DOHH2 (cell line): ENCODE measurements around the gene NOTCH4.

Experiments used
- H3F3A ChIP-seq: fragments of 200-600 bp; sonication (generic), shearing (Covaris generic); 2 replicates; pipeline ENCODE4 v1.6.0; 2016; ENCODE audit warnings: antibody characterized with exemption, mild to moderate bottlenecking; ENCODE audit not compliant: control insufficient read depth, insufficient read depth
- H3K27ac ChIP-seq: fragments of 200-600 bp; sonication (generic); 2 replicates; pipeline ENCODE4 v1.5.1; 2014; ENCODE audit warnings: low read depth, mild to moderate bottlenecking, low read length, moderate library complexity
- H3K27me3 ChIP-seq: fragments of 200-600 bp; sonication (generic); 2 replicates; pipeline ENCODE4 v1.6.1; 2014; ENCODE audit warnings: mild to moderate bottlenecking, low read length, mixed read lengths; ENCODE audit not compliant: control insufficient read depth
- H3K36me3 ChIP-seq: fragments of 200-600 bp; sonication (generic); 2 replicates; pipeline ENCODE4 v1.6.1; 2014; ENCODE audit warnings: mild to moderate bottlenecking, low read length, moderate library complexity, mixed read lengths; ENCODE audit not compliant: control insufficient read depth
- H3K4me1 ChIP-seq: fragments of 200-600 bp; sonication (generic); 2 replicates; pipeline ENCODE4 v1.6.1; 2014; ENCODE audit warnings: mild to moderate bottlenecking, low read length, mixed read lengths; ENCODE audit not compliant: control insufficient read depth
- H3K4me2 ChIP-seq: fragments of 200-600 bp; sonication (generic); 2 replicates; pipeline ENCODE4 v1.6.0; 2014; ENCODE audit warnings: mild to moderate bottlenecking, low read length, moderate library complexity
- H3K4me3 ChIP-seq: fragments of 200-600 bp; sonication (generic); 2 replicates; pipeline ENCODE4 v1.5.1; 2014; ENCODE audit warnings: mild to moderate bottlenecking, low read length, mixed read lengths
- H3K79me2 ChIP-seq: fragments of 200-600 bp; sonication (generic); 2 replicates; pipeline ENCODE4 v1.6.1; 2014; ENCODE audit warnings: mild to moderate bottlenecking, low read length, mixed read lengths; ENCODE audit not compliant: control insufficient read depth
- H3K9me2 ChIP-seq: fragments of 200-600 bp; sonication (generic); replicated peaks from 2 replicates; pipeline ENCODE4 v1.6.1; 2014; ENCODE audit warnings: mild to moderate bottlenecking, low read length, mixed read lengths; ENCODE audit not compliant: control insufficient read depth
- H3K9me3 ChIP-seq: fragments of 200-600 bp; sonication (generic); 2 replicates; pipeline ENCODE4 v1.6.1; 2014; ENCODE audit warnings: antibody characterized with exemption, low read length, mixed read lengths; ENCODE audit not compliant: control insufficient read depth, insufficient read depth
- H4K20me1 ChIP-seq: fragments of 200-600 bp; sonication (generic); 2 replicates; pipeline ENCODE4 v1.6.0; 2014; ENCODE audit warnings: low read depth, mild to moderate bottlenecking, antibody characterized with exemption, low read length, moderate library complexity; ENCODE audit not compliant: control insufficient read depth, insufficient read depth
- EZH2phosphoT487 ChIP-seq: fragments of 200-600 bp; sonication (generic); IDR thresholded peaks from 2 replicates; pipeline ENCODE4 v1.6.1; 2017; ENCODE audit warnings: borderline replicate concordance, mild to moderate bottlenecking, antibody characterized with exemption, low read length, moderate library complexity, mixed read lengths
- TF ChIP-seq, protein P1 (sequence below): fragments of 200-600 bp; sonication (generic); IDR thresholded peaks from one replicate; pipeline ENCODE4 v1.5.1; 2014; ENCODE audit warnings: antibody characterized with exemption, mild to moderate bottlenecking, low read depth, low read length; ENCODE audit not compliant: poor library complexity, severe bottlenecking

NOTCH4 gene

DNA sequence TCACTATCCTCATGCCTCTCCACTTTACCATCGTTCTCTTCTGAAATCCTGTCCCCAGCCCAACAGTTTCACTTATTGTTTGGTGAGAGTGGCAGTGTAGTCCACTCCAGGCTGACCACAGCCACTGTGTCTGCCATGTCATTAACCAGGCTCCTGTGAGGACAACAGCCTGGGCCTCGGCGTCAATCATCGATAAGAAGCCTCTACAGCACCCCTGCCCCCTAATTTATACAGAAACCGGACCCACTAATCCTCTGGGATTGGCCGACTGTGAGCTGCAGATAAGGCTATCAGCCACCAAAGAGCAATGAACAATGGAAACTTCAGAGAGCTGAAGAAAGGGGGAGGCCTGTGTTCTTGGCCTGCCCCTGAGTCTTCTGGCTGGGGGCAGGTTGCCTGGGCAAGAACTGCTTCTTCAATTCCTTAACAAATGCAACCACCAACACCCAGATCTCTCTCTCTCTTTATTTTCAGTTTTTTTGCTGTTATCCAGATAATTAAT lies 56.1 kb downstream of the NOTCH4 start:
- no peak overlapping the region for H3K4me2 ChIP-seq
- TF ChIP-seq, protein P1, sequence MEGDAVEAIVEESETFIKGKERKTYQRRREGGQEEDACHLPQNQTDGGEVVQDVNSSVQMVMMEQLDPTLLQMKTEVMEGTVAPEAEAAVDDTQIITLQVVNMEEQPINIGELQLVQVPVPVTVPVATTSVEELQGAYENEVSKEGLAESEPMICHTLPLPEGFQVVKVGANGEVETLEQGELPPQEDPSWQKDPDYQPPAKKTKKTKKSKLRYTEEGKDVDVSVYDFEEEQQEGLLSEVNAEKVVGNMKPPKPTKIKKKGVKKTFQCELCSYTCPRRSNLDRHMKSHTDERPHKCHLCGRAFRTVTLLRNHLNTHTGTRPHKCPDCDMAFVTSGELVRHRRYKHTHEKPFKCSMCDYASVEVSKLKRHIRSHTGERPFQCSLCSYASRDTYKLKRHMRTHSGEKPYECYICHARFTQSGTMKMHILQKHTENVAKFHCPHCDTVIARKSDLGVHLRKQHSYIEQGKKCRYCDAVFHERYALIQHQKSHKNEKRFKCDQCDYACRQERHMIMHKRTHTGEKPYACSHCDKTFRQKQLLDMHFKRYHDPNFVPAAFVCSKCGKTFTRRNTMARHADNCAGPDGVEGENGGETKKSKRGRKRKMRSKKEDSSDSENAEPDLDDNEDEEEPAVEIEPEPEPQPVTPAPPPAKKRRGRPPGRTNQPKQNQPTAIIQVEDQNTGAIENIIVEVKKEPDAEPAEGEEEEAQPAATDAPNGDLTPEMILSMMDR: no peak
- no peak for TF ChIP-seq EZH2phosphoT487
- H3K4me3 ChIP-seq: no peak overlapping the region
- H3K9me3 ChIP-seq: no peaks in the 10 kb centered on the region
- no peaks in the 10 kb centered on the region for H3K9me2 ChIP-seq
- no peak overlapping the region for H3K27ac ChIP-seq
- peaks cover 44% of the 10 kb centered on the region for H3K36me3 ChIP-seq
- H3K4me1 ChIP-seq: peaks cover 12% of the 10 kb centered on the region
- no peaks in the 10 kb centered on the region for H3K79me2 ChIP-seq
- no peaks in the 10 kb centered on the region for H3K27me3 ChIP-seq
- H3F3A ChIP-seq: peaks cover 4% of the 10 kb centered on the region; the same call in 1 of the 2 replicates
- no peaks in the 10 kb centered on the region for H4K20me1 ChIP-seq

DNA sequence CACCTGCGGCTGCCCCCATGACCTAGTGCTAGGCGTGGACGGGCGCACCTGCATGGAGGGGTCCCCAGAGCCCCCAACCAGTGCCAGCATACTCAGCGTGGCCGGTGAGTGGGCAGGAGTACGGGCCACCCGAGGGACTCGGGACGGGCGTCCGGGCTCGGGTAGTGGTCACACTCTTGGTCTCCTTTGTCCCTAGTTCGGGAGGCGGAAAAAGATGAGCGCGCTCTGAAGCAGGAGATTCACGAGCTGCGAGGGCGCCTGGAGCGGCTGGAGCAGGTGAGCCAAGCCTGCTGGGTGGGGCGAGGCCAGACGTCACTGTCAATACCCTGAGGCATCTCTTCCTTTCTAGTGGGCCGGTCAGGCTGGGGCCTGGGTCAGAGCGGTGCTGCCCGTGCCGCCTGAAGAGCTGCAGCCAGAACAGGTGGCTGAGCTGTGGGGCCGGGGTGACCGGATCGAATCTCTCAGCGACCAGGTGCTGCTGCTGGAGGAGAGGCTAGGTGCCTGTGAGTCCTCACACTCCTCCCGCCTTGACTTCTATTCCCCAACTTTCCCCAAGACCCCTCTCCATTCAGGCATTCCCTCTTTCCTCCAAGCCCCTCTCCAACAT lies 56.6 kb downstream of the NOTCH4 start:
- Histone ChIP-seq H3K36me3 (peaks cover 48% of the 10 kb centered on the region), H3K79me2 (no peaks in the 10 kb centered on the region), H3K9me2 (no peaks in the 10 kb centered on the region), H3K4me2 (no peak overlapping the region), H3K4me1 (peaks cover 10% of the 10 kb centered on the region), H3K27ac (no peak overlapping the region), H3K4me3 (no peak overlapping the region), H3K27me3 (no peaks in the 10 kb centered on the region), H3K9me3 (no peaks in the 10 kb centered on the region), H3F3A (peaks cover under 1% of the 10 kb centered on the region; the same call in 1 of the 2 replicates), H4K20me1 (no peaks in the 10 kb centered on the region)
- no peak for TF ChIP-seq EZH2phosphoT487
- TF ChIP-seq, protein P1: no peak

DNA sequence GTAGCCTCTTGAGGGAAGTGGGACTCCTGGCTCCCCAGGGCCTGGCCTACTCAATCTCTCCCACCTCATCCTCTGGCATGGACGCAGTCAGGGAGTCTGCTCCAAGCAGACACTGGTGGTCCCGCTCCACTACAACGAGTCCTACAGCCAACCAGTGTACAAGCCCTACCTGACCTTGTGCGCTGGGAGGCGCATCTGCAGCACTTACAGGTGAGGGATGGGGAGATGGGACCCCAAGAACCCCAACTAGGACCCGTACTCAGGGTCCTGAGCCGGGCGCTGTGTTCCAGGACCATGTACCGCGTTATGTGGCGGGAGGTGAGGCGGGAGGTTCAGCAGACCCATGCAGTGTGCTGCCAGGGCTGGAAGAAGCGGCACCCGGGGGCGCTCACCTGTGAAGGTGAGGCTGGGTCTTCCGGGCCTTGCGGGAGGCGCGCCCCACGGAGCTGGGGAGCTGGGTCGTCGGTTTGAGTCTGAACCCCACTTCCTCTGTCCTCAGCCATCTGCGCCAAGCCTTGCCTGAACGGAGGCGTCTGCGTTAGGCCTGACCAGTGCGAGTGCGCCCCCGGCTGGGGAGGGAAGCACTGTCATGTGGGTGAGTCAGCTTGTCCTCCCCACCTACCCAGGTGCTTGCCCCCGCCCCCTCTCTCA lies 57.3 kb downstream of the NOTCH4 start:
- no peak for TF ChIP-seq EZH2phosphoT487
- TF ChIP-seq, protein P1: peak; percentile 26
- Histone ChIP-seq H3K9me2 (no peaks in the 10 kb centered on the region), H3K27me3 (no peaks in the 10 kb centered on the region), H3K4me2 (no peak overlapping the region), H4K20me1 (no peaks in the 10 kb centered on the region), H3K4me1 (peaks cover 10% of the 10 kb centered on the region), H3K36me3 (peaks cover 48% of the 10 kb centered on the region), H3K9me3 (no peaks in the 10 kb centered on the region), H3F3A (no peaks in the 10 kb centered on the region), H3K4me3 (no peak overlapping the region), H3K27ac (no peak overlapping the region), H3K79me2 (no peaks in the 10 kb centered on the region)
